BE2C (cell line): Measurements from ENCODE around the gene KIF5A.

Experiments used
- DNase-seq: peaks from one replicate; pipeline ENCODE4 v3.0.0-alpha.2; 2020
- H3K27me3 ChIP-seq: fragments of 250-450 bp; sonication (Bioruptor Pico); 2 replicates; pipeline ENCODE4 v1.5.1; 2020; ENCODE audit warnings: mild to moderate bottlenecking
- H3K36me3 ChIP-seq: fragments of 250-450 bp; sonication (Bioruptor Pico); 2 replicates; pipeline ENCODE4 v1.5.1; 2020; ENCODE audit warnings: mild to moderate bottlenecking
- H3K4me1 ChIP-seq: fragments of 250-450 bp; sonication (Bioruptor Pico); 2 replicates; pipeline ENCODE4 v1.5.1; 2020
- H3K4me3 ChIP-seq: 2 replicates; pipeline ENCODE4 v1.5.1; 2011; ENCODE audit warnings: low read depth, low read length
- H3K9me3 ChIP-seq: fragments of 250-450 bp; sonication (Bioruptor Pico); 2 replicates; pipeline ENCODE4 v1.5.1; 2020
- TF ChIP-seq, protein P1 (sequence below): IDR thresholded peaks from 2 replicates; pipeline ENCODE4 v1.5.1; 2012; ENCODE audit warnings: mild to moderate bottlenecking, low read depth, low read length

Gene KIF5A

DNA sequence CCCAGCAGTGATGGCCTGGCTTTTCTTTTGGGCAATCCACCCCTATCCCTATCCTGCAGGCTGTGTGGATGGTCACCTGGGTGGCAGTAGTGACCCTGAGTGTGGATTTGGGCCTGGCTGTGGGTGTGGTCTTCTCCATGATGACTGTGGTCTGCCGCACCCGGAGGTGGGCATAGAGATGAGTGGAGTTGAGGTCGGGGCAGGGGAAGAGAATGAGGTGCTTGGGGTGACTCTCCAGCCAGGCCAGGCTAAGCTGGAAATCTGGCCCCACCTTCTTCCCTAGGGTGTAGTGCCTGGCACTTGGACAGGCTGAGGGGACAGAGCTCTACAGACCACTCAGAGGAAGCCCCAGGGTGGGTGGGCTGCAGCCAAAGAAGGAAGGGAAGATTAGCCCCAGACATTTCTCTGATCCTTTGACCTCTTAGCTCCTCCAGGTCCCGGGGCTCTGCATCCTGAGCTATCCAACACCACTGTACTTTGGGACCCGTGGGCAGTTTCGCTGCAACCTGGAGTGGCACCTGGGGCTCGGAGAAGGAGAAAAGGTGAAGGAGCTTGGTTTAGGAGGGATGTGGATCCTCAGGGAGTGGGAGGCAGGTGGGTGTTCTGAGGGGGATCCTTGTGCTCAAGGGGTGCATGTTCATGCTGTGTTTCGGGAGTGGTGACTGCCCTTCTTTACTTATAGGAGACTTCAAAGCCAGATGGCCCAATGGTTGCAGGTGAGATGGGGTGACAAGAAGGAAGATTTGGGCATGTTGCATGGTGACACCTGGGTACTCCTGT, 74.8 kb downstream of the KIF5A start:
- Histone ChIP-seq H3K4me1 (no peaks in the 10 kb centered on the region), H3K9me3 (no peaks in the 10 kb centered on the region), H3K4me3 (no peak overlapping the region), H3K27me3 (peaks cover 6% of the 10 kb centered on the region; the same call in 1 of the 2 replicates), H3K36me3 (peaks cover 3% of the 10 kb centered on the region; the same call in 1 of the 2 replicates)
- no peak for DNase-seq
- TF ChIP-seq, protein P1, sequence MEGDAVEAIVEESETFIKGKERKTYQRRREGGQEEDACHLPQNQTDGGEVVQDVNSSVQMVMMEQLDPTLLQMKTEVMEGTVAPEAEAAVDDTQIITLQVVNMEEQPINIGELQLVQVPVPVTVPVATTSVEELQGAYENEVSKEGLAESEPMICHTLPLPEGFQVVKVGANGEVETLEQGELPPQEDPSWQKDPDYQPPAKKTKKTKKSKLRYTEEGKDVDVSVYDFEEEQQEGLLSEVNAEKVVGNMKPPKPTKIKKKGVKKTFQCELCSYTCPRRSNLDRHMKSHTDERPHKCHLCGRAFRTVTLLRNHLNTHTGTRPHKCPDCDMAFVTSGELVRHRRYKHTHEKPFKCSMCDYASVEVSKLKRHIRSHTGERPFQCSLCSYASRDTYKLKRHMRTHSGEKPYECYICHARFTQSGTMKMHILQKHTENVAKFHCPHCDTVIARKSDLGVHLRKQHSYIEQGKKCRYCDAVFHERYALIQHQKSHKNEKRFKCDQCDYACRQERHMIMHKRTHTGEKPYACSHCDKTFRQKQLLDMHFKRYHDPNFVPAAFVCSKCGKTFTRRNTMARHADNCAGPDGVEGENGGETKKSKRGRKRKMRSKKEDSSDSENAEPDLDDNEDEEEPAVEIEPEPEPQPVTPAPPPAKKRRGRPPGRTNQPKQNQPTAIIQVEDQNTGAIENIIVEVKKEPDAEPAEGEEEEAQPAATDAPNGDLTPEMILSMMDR: no peak

DNA sequence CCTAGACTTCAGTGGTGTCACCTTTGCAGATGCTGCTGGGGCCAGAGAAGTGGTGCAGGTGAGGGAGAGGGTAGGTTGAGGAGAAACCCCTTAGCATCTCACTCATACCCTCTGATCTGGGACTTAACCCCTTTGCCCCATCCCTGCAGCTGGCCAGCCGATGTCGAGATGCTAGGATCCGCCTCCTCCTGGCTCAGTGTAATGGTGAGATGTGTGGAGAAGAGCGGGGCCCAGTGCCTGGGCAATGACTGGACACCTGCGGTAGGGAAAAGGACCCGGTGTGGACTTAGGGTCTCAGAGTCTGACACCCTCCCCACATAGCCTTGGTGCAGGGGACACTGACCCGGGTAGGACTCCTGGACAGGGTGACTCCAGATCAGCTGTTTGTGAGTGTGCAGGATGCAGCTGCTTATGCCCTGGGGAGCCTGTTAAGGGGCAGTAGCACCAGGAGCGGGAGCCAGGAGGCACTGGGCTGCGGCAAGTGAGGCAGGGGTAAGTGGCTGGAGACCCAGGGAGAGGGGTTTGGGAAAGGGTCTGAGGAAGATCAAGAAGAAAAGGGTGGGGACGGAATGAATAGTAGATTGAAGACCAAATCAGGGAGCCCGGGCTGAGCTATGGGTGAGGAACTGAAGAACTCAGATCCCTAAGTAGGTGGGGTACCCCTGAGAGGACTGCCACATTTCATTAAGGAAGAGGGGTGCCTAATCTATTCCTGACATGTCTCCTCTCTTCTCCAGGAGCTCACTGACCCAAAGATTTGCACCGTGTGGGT, 75.6 kb downstream of the KIF5A start:
- TF ChIP-seq, protein P1: no peak
- Histone ChIP-seq H3K4me3 (no peak overlapping the region), H3K9me3 (no peaks in the 10 kb centered on the region), H3K36me3 (peaks cover 3% of the 10 kb centered on the region; the same call in 1 of the 2 replicates), H3K27me3 (peaks cover 6% of the 10 kb centered on the region; the same call in 1 of the 2 replicates), H3K4me1 (no peaks in the 10 kb centered on the region)
- DNase-seq: no peak

DNA sequence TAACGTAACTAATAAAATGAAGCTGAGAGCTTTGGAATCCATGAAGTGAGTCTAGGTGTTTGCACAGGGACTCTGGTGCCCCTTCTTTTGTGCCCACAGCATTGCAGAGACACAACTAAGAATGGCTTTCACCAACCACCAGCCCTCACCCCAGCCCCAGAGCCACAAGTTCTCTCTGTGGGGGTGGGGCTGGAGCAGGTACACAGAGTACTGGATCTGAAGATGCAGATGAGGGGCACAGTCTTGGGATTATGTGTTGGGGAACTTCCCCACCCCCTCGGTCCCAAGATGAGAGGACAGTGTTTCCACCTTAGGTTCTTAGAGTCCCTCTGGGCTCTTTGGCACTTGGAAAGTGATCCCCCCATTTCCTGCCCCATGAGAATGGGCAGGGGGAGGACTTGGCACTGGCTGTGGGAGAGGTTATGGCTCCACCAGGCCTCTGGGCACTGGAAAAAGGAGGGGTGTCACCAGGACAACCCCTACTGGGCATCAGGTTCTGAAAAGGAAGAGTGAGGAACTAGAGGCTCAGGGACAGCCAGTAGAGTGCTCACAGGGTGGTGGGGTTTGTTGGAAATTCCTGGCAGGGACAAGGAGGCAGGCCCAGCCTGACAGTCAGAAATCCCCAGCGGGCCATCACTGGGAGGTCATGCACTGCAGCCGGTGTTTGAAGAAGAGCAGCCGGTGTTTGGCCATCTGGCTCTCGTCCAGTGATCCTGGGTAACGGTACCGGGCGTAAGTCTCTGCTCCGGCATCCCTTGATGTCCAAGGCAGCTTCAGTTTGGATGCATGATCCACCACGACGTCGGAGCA, 76.5 kb downstream of the KIF5A start:
- TF ChIP-seq, protein P1: no peak
- Histone ChIP-seq H3K4me1 (no peaks in the 10 kb centered on the region), H3K27me3 (no peaks in the 10 kb centered on the region), H3K36me3 (peaks cover 3% of the 10 kb centered on the region; the same call in 1 of the 2 replicates), H3K4me3 (no peak overlapping the region), H3K9me3 (no peaks in the 10 kb centered on the region)
- DNase-seq: no peak

DNA sequence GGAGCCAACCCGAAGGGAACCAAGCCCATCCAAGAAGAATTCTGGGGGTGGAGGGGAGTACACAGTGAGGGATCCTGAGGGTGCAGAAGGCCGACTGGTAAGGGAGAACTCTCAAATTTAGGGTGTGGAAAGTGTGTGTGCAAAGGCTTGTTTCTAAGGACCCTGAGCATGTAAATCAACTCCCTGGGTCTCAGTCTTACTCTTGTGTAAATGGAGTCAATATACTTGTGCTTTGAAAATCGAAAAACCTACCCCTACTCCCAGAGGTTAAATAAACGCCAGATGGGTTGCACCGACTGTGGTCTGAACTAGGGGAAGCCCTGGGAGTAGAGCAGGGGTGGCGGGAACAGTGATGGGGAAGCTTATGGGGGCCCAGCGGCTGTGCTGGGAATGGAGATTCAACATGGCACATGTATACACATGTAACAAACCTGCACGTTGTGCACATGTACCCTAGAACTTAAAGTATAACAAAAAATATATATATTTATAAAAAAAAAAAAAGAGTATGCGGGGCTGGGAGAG, 77.1 kb downstream of the KIF5A start:
- no peak overlapping the region for H3K4me3 ChIP-seq
- H3K9me3 ChIP-seq: no peaks in the 10 kb centered on the region
- peaks cover 3% of the 10 kb centered on the region; the same call in 1 of the 2 replicates for H3K36me3 ChIP-seq
- TF ChIP-seq, protein P1: no peak
- no peaks in the 10 kb centered on the region; the same call in 1 of the 2 replicates for H3K4me1 ChIP-seq
- no peaks in the 10 kb centered on the region for H3K27me3 ChIP-seq
- DNase-seq: no peak

DNA sequence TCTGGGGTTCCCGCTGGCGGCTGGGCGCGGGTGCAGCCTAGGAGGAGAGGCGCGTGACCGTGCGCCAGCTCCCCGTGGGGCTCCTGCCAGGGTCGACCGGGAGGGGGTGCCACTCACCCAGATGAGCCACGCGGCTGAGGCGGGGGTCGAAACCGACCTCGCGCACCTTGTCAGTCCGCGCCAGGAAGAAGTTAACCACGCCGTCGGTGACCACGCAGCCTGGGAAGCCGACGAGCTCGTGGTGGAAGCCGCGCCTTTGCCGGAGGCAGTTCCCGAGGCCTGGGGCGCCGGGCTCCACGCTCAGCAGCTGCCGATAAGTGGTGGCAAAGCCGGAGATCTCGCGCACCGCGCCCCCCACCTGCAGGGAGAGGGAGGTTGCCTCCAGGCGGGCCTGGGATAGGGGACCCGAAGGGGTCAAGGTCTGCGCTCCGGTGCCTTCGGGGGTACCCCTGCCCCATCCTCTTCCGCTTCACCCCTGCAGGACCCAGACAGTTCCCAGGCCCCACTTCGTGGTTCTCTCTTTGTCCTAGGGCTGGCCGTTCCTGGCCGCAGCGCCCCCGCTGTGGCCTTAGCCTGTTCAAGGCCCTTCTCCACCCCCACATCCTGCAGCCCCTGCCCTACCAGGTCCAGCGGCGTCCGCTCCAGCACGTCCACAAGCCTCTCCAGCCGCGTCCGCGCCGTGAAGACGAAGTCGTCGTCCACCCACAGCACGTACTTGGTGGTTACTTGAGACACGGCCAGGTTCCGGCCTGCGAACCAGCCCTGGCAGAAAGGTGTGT, 77.8 kb downstream of the KIF5A start:
- no peak overlapping the region for H3K4me3 ChIP-seq
- H3K36me3 ChIP-seq: peaks cover 3% of the 10 kb centered on the region; the same call in 1 of the 2 replicates
- no peaks in the 10 kb centered on the region; the same call in 1 of the 2 replicates for H3K4me1 ChIP-seq
- DNase-seq: no peak
- TF ChIP-seq, protein P1: no peak
- H3K27me3 ChIP-seq: no peaks in the 10 kb centered on the region
- no peaks in the 10 kb centered on the region for H3K9me3 ChIP-seq
